HepG2 (cell line): Measurements from ENCODE around the gene CSNK1A1. TPM values are rescaled to one million over a fixed set of nuclear protein-coding genes. Genes with fewer than 3 reads are reported as not detected.

ENCODE experiments used
- AKAP8 ChIP-seq: sonication (generic); formaldehyde crosslinking; IDR thresholded peaks from 2 replicates; pipeline ENCODE4 v1.5.1; 2020; ENCODE audit warnings: mild to moderate bottlenecking, missing genetic modification reagents
- CBFB ChIP-seq: sonication (generic); formaldehyde crosslinking; IDR thresholded peaks from 2 replicates; pipeline ENCODE4 v1.4.0; 2020; ENCODE audit warnings: missing genetic modification reagents
- CBX5 ChIP-seq: sonication (generic); formaldehyde crosslinking; IDR thresholded peaks from 2 replicates; pipeline ENCODE4 v1.4.0; 2020; ENCODE audit warnings: missing genetic modification reagents, borderline replicate concordance
- CCDC6 ChIP-seq: sonication (generic); formaldehyde crosslinking; IDR thresholded peaks from 2 replicates; pipeline ENCODE4 v1.8.1; 2022; ENCODE audit warnings: mild to moderate bottlenecking, missing genetic modification reagents, moderate library complexity
- DMAP1 ChIP-seq: IDR thresholded peaks from 2 replicates; pipeline ENCODE4 v1.6.1; 2016
- EEA1 ChIP-seq: sonication (generic); formaldehyde crosslinking; IDR thresholded peaks from 2 replicates; pipeline ENCODE4 v1.5.1; 2020; ENCODE audit warnings: mild to moderate bottlenecking, missing genetic modification reagents, borderline replicate concordance
- ETS1 ChIP-seq: sonication (generic); formaldehyde crosslinking; IDR thresholded peaks from 2 replicates; pipeline ENCODE4 v1.4.0; 2020; ENCODE audit warnings: missing genetic modification reagents
- IRF2 ChIP-seq: IDR thresholded peaks from 2 replicates; pipeline ENCODE4 v1.6.1; 2018; ENCODE audit warnings: missing genetic modification reagents, missing compliant biosample characterization
- JDP2 ChIP-seq: sonication (generic); formaldehyde crosslinking; IDR thresholded peaks from 2 replicates; pipeline ENCODE4 v1.8.1; 2022; ENCODE audit warnings: missing genetic modification reagents, borderline replicate concordance
- MAFK ChIP-seq, 2 experiments: IDR thresholded peaks in 1 of 2; conservative IDR thresholded peaks in 1 of 2; 2 replicates each; pipeline ENCODE4 v1.6.1; 2011; ENCODE audit warnings: improper control_type of control experiment in 2 of 2, low read length in 2 of 2
- MTF1 ChIP-seq: sonication (generic); formaldehyde crosslinking; IDR thresholded peaks from 2 replicates; pipeline ENCODE4 v1.5.0; 2020; ENCODE audit warnings: missing genetic modification reagents
- NFKBIZ ChIP-seq: IDR thresholded peaks from 2 replicates; pipeline ENCODE4 v1.6.1; 2018; ENCODE audit warnings: missing genetic modification reagents, missing compliant biosample characterization
- PHF5A ChIP-seq: IDR thresholded peaks from one replicate; pipeline ENCODE4 v1.6.1; 2018; ENCODE audit warnings: low read depth, missing genetic modification reagents; ENCODE audit not compliant: unreplicated experiment
- REPIN1 ChIP-seq: sonication (generic); formaldehyde crosslinking; IDR thresholded peaks from 2 replicates; pipeline ENCODE4 v1.8.0; 2022; ENCODE audit warnings: missing genetic modification reagents, low read depth, mild to moderate bottlenecking, borderline replicate concordance
- SIN3B ChIP-seq: fragments of 150-350 bp; IDR thresholded peaks from 2 replicates; pipeline ENCODE4 v1.6.1; 2014; ENCODE audit warnings: low read length
- SMARCE1 ChIP-seq: fragments of 450-650 bp; IDR thresholded peaks from 2 replicates; pipeline ENCODE4 v1.6.1; 2017; ENCODE audit warnings: borderline replicate concordance
- ZKSCAN8 ChIP-seq: IDR thresholded peaks from 2 replicates; pipeline ENCODE4 v1.6.1; 2016; ENCODE audit warnings: borderline replicate concordance, missing genetic modification reagents, missing compliant biosample characterization
- ZMYM2 ChIP-seq: sonication (generic); formaldehyde crosslinking; IDR thresholded peaks from 2 replicates; pipeline ENCODE4 v1.8.0; 2022; ENCODE audit warnings: mild to moderate bottlenecking, missing genetic modification reagents
- ZNF451 ChIP-seq: sonication (generic); formaldehyde crosslinking; IDR thresholded peaks from 2 replicates; pipeline ENCODE4 v1.5.0; 2020; ENCODE audit warnings: mild to moderate bottlenecking, missing genetic modification reagents
- polyA plus RNA-seq, 8 experiments: library from polyadenylated mRNA; depleted of rRNA in 3 of 8; stranded (reverse) in 7 of 8; unstranded in 1 of 8; fragments of >200 nt; fragmentation: Illumina TruSeq in 4 of 8; extraction: Trizol in 4 of 8; gene quantifications; 2 replicates each; pipeline versions ENCODE4 v1.2.1 to v1.2.3, GENCODE V29; 2011 to 2016; ENCODE audit warnings: low read depth in 4 of 8, missing spikeins in 1 of 8, mixed read lengths in 1 of 8; ENCODE audit not compliant: insufficient read depth in 1 of 8
- total RNA-seq, 5 experiments: library from RNA; depleted of rRNA; stranded (reverse); fragments of >200 nt; fragmentation: Illumina TruSeq; extraction: Trizol; gene quantifications; 2 replicates each; pipeline ENCODE4 v1.2.3, GENCODE V29; 2016; ENCODE audit warnings: low read depth in 1 of 5
- TF ChIP-seq, protein P1 (sequence below): sonication (generic); formaldehyde crosslinking; IDR thresholded peaks from 2 replicates; pipeline ENCODE4 v1.4.0; 2020; ENCODE audit warnings: mild to moderate bottlenecking, missing genetic modification reagents
- TF ChIP-seq, protein P2 (sequence below): sonication (generic); formaldehyde crosslinking; IDR thresholded peaks from 2 replicates; pipeline ENCODE4 v1.5.1; 2020; ENCODE audit warnings: mild to moderate bottlenecking, missing genetic modification reagents, moderate library complexity
- TF ChIP-seq, protein P3 (sequence below): sonication (generic); formaldehyde crosslinking; IDR thresholded peaks from 2 replicates; pipeline ENCODE4 v1.5.0; 2020; ENCODE audit warnings: mild to moderate bottlenecking, missing genetic modification reagents, borderline replicate concordance
- TF ChIP-seq, protein P4 (sequence below): sonication (generic); formaldehyde crosslinking; IDR thresholded peaks from 2 replicates; pipeline ENCODE4 v1.4.0; 2020; ENCODE audit warnings: missing genetic modification reagents
- TF ChIP-seq, protein P5 (sequence below): IDR thresholded peaks from 2 replicates; pipeline ENCODE4 v1.6.1; 2016; ENCODE audit warnings: missing genetic modification reagents, missing compliant biosample characterization

CSNK1A1 gene
- total and polyA plus RNA-seq, 2 of the 13 experiments (the other 11 are each of a cell fraction or from before 2014, with no cell fraction given) = 89.0 to 149 TPM

- TF ChIP-seq, protein P1, sequence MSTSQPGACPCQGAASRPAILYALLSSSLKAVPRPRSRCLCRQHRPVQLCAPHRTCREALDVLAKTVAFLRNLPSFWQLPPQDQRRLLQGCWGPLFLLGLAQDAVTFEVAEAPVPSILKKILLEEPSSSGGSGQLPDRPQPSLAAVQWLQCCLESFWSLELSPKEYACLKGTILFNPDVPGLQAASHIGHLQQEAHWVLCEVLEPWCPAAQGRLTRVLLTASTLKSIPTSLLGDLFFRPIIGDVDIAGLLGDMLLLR (CRISPR knock-in tag) = no peak
- TF ChIP-seq ZKSCAN8 (CRISPR knock-in tag) (0 out of 2 replicates have a peak, but pooled peaks have one; percentile 56), MAFK (conservative IDR thresholded peaks at IDR 0.05 in 1 of 2, IDR thresholded peaks at IDR 0.05 in 1 of 2; ENCODE audit: low read length in 2 of 2) (peak; percentile 98 to 100), MTF1 (CRISPR knock-in tag) (no peak), DMAP1 (CRISPR knock-in tag) (0 out of 2 replicates have a peak, but pooled peaks have one; percentile 32), SIN3B (0 out of 2 replicates have a peak, but pooled peaks have one; percentile 10), SMARCE1 (no peak), ZNF451 (CRISPR knock-in tag) (0 out of 2 replicates have a peak, but pooled peaks have one; percentile 66), IRF2 (peak; percentile 86), EEA1 (CRISPR knock-in tag) (no peak), NFKBIZ (no peak), ZMYM2 (CRISPR knock-in tag) (peak; percentile 98), ETS1 (no peak; the same call in 1 of the 2 replicates), CCDC6 (CRISPR knock-in tag) (0 out of 2 replicates have a peak, but pooled peaks have one; percentile 78), CBFB (CRISPR knock-in tag) (peak; percentile 40; the same call in 1 of the 2 replicates), AKAP8 (CRISPR knock-in tag) (no peak), REPIN1 (peak; percentile 86), JDP2 (CRISPR knock-in tag) (no peak), PHF5A (CRISPR knock-in tag) (peak; percentile 71), CBX5 (peak; percentile 65; the same call in 1 of the 2 replicates)
- TF ChIP-seq, protein P2, sequence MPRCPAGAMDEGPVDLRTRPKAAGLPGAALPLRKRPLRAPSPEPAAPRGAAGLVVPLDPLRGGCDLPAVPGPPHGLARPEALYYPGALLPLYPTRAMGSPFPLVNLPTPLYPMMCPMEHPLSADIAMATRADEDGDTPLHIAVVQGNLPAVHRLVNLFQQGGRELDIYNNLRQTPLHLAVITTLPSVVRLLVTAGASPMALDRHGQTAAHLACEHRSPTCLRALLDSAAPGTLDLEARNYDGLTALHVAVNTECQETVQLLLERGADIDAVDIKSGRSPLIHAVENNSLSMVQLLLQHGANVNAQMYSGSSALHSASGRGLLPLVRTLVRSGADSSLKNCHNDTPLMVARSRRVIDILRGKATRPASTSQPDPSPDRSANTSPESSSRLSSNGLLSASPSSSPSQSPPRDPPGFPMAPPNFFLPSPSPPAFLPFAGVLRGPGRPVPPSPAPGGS (CRISPR knock-in tag) = peak; percentile 76
- TF ChIP-seq, protein P3, sequence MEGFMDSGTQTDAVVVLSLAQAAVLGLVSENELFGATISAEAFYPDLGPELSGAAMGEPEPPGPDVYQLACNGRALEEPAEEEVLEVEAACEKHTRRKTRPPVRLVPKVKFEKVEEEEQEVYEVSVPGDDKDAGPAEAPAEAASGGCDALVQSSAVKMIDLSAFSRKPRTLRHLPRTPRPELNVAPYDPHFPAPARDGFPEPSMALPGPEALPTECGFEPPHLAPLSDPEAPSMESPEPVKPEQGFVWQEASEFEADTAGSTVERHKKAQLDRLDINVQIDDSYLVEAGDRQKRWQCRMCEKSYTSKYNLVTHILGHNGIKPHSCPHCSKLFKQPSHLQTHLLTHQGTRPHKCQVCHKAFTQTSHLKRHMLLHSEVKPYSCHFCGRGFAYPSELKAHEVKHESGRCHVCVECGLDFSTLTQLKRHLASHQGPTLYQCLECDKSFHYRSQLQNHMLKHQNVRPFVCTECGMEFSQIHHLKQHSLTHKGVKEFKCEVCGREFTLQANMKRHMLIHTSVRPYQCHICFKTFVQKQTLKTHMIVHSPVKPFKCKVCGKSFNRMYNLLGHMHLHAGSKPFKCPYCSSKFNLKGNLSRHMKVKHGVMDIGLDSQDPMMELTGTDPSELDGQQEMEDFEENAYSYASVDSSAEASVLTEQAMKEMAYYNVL (CRISPR knock-in tag) = peak; percentile 84; the same call in 1 of the 2 replicates
- TF ChIP-seq, protein P4, sequence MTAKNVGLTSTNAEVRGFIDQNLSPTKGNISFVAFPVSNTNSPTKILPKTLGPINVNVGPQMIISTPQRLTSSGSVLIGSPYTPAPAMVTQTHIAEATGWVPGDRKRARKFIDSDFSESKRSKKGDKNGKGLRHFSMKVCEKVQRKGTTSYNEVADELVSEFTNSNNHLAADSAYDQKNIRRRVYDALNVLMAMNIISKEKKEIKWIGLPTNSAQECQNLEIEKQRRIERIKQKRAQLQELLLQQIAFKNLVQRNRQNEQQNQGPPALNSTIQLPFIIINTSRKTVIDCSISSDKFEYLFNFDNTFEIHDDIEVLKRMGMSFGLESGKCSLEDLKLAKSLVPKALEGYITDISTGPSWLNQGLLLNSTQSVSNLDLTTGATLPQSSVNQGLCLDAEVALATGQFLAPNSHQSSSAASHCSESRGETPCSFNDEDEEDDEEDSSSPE (CRISPR knock-in tag) = no peak
- TF ChIP-seq, protein P5, sequence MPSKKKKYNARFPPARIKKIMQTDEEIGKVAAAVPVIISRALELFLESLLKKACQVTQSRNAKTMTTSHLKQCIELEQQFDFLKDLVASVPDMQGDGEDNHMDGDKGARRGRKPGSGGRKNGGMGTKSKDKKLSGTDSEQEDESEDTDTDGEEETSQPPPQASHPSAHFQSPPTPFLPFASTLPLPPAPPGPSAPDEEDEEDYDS (CRISPR knock-in tag) = peak; percentile 66
These were observed 99.1 kb downstream of the CSNK1A1 start (continued) for GRCh38 chr5:149452007-149452664.
